Lung (tissue), 12 donors: ENCODE results near the gene ATP13A4. TPM values are rescaled to one million over a fixed set of nuclear protein-coding genes. Genes with fewer than 3 reads are reported as not detected.

Experiments used
- ATAC-seq: fragments of 200-7000 bp; cut with Tn5 transposase; one replicate; pipeline ENCODE4 v1.9.1; 2020; ENCODE audit warnings: moderate number of reproducible peaks; ENCODE audit not compliant: insufficient read depth, low FRiP score
- DNase-seq, 3 donors: peaks; one replicate each; pipeline ENCODE4 v3.0.0-alpha.2; 2013 to 2017
- H3K27ac ChIP-seq, 2 donors: one replicate each; pipeline ENCODE4 v1.5.1; 2013; ENCODE audit warnings: mild to moderate bottlenecking in 2 of 2, moderate library complexity in 2 of 2, control low read depth in 1 of 2, inconsistent platforms in 1 of 2, low read depth in 1 of 2, low read length in 1 of 2
- H3K27me3 ChIP-seq, 3 donors: one replicate each; pipeline ENCODE4 v1.5.1; 2013; ENCODE audit warnings: low read length in 2 of 3; ENCODE audit not compliant: control insufficient read depth in 3 of 3, insufficient read depth in 3 of 3
- H3K36me3 ChIP-seq, 4 donors: one replicate each; pipeline ENCODE4 v1.5.1; 2013; ENCODE audit warnings: low read length in 4 of 4, mild to moderate bottlenecking in 1 of 4, moderate library complexity in 1 of 4; ENCODE audit not compliant: control insufficient read depth in 4 of 4, insufficient read depth in 4 of 4
- H3K4me1 ChIP-seq, 5 donors: one replicate each; pipeline ENCODE4 v1.5.1; 2013; ENCODE audit warnings: low read length in 5 of 5, mild to moderate bottlenecking in 2 of 5, moderate library complexity in 1 of 5; ENCODE audit not compliant: control insufficient read depth in 5 of 5, insufficient read depth in 5 of 5
- H3K4me3 ChIP-seq: one replicate; pipeline ENCODE4 v1.5.1; 2013; ENCODE audit warnings: mild to moderate bottlenecking, control low read depth, moderate library complexity
- H3K9ac ChIP-seq, 2 donors: one replicate each; pipeline ENCODE4 v1.5.1; 2013; ENCODE audit warnings: low read length in 2 of 2, control low read depth in 1 of 2; ENCODE audit not compliant: insufficient read depth in 1 of 2
- H3K9me3 ChIP-seq, 4 donors: one replicate each; pipeline ENCODE4 v1.5.1; 2013; ENCODE audit warnings: low read length in 3 of 4, mild to moderate bottlenecking in 1 of 4, moderate library complexity in 1 of 4; ENCODE audit not compliant: control insufficient read depth in 4 of 4, insufficient read depth in 3 of 4
- CTCF ChIP-seq: IDR thresholded peaks from 2 replicates; pipeline ENCODE4 v1.5.1; 2012; ENCODE audit warnings: mild to moderate bottlenecking; ENCODE audit errors: control extremely low read depth, extremely low read depth
- WGBS, 2 donors: extraction: QIAGEN DNeasy Blood & Tissue Kit; methylation state at CpG; one replicate each; pipeline ENCODE4 v1.1.7; 2013; 5-methylcytosine and 5-hydroxymethylcytosine counted together
- polyA plus RNA-seq, 2 donors: library from polyadenylated mRNA; stranded (reverse); fragments of 200-250 nt; gene quantifications; one replicate each; pipeline ENCODE4 v1.2.1, GENCODE V29; 2013
- total RNA-seq, 2 donors: library from RNA; depleted of rRNA in 1 of 2; stranded (reverse); fragments of >200 nt in 1 of 2; gene quantifications; one replicate each; pipeline ENCODE4 v1.2.1, GENCODE V29; 2014 to 2021
- donor health status: control.
- donor health status: control.
- donor health status: Bipolar disorder and iron deficiency.
- donor health status: healthy.
- donor health status: DM: yes; HTN: yes; CAD: no.

ATP13A4 gene
- total and polyA plus RNA-seq, 4 donors: 25.5 to 202 (median 85.9) TPM

GRCh38 chr3:193520738-193521137 is 34.0 kb downstream of the ATP13A4 start:
- DNase-seq (no peak), ATAC-seq (no peak)
- Histone ChIP-seq H3K4me1 (no peaks in the 10 kb centered on the region), H3K9ac (no peak overlapping the region), H3K36me3 (no peaks in the 10 kb centered on the region), H3K4me3 (no peak overlapping the region), H3K9me3 (no peaks in the 10 kb centered on the region), H3K27ac (no peak overlapping the region), H3K27me3 (no peaks in the 10 kb centered on the region)
- 61 to 76% methylated on average over 3 of the region's 3 CpGs for WGBS, 2 donors
- TF ChIP-seq CTCF: no peak

GRCh38 chr3:193515966-193516365 is 38.7 kb downstream of the ATP13A4 start:
- Histone ChIP-seq H3K27me3 (no peaks in the 10 kb centered on the region), H3K4me1 (no peaks in the 10 kb centered on the region), H3K4me3 (no peak overlapping the region), H3K9me3 (no peaks in the 10 kb centered on the region), H3K9ac (no peak overlapping the region), H3K27ac (no peak overlapping the region), H3K36me3 (no peaks in the 10 kb centered on the region)
- ATAC-seq (no peak), DNase-seq (no peak)
- TF ChIP-seq CTCF: no peak
- WGBS, 2 donors: 56 to 79% methylated on average over 2 of the region's 2 CpGs

DNA sequence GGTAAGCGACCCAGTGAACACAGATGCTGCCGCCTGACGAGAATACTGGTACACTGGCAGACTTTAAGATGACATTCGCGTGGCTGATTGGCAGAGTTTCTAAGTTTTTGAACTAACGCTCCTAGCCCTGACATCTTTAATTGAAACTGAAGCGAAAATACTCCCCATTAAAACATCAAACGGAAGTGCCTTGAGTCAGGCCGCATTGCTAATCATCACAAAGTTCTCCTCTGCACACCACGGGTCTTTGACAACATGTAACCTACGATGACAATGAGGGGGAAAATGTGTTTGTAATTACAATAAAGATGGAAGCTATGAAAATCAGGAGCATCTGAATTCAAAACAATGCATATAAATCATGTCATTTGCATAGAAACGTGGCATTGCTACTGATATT is 44.5 kb downstream of the ATP13A4 start:
- Histone ChIP-seq H3K4me3 (no peak overlapping the region), H3K4me1 (no peaks in the 10 kb centered on the region), H3K36me3 (no peaks in the 10 kb centered on the region), H3K27ac (peak overlapping the region in 1 of 2 donors; percentile 33), H3K9ac (no peak overlapping the region), H3K9me3 (no peaks in the 10 kb centered on the region), H3K27me3 (no peaks in the 10 kb centered on the region)
- ATAC-seq: no peak
- WGBS, 2 donors: 80 to 83% methylated on average over 12 of the region's 12 CpGs
- no peak for TF ChIP-seq CTCF
- no peak for DNase-seq
